Bronchial epithelial cell (primary cell): Measurements from ENCODE around the gene OGFR. TPM values are rescaled to one million over a fixed set of nuclear protein-coding genes. Genes with fewer than 3 reads are reported as not detected.
A peak's percentile ranks its signal among the peaks of the same experiment; 100 is the strongest.

Source experiments
- DNase-seq: peaks from one replicate; pipeline ENCODE4 v3.0.0-alpha.2; 2010; ENCODE audit warnings: low read depth
- FAIRE-seq: peaks from 2 replicates; lab custom pipeline; 2011; peaks lifted over from hg19 to GRCh38; lab: Jason Lieb, UNC
- H3K27me3 ChIP-seq: 2 replicates; pipeline ENCODE4 v1.5.1; 2011; ENCODE audit warnings: low read length; ENCODE audit not compliant: control insufficient read depth, insufficient read depth
- H3K36me3 ChIP-seq: 2 replicates; pipeline ENCODE4 v1.5.1; 2011; ENCODE audit warnings: low read length; ENCODE audit not compliant: control insufficient read depth, insufficient read depth
- H3K4me3 ChIP-seq: 2 replicates; pipeline ENCODE4 v1.5.1; 2011; ENCODE audit warnings: mild to moderate bottlenecking, low read depth, low read length, control low read depth
- CTCF ChIP-seq: IDR thresholded peaks from 2 replicates; pipeline ENCODE4 v1.5.1; 2011; ENCODE audit warnings: mild to moderate bottlenecking, moderate library complexity, low read length, control low read depth, inconsistent platforms; ENCODE audit not compliant: insufficient read depth, severe bottlenecking
- total RNA-seq: library from RNA; depleted of rRNA; stranded (reverse); fragments of >200 nt; gene quantifications from 2 replicates; pipeline ENCODE4 v1.2.1, GENCODE V29; 2014

Gene OGFR
- total RNA-seq, 1 donor from 2014 or later: 16.1 TPM

- Histone ChIP-seq H3K4me3 (no peak overlapping the region), H3K36me3 (no peaks in the 10 kb centered on the region), H3K27me3 (peaks cover 12% of the 10 kb centered on the region)
- TF ChIP-seq CTCF: no peak
- no peak for FAIRE-seq
- DNase-seq: no peak
These were observed 16.8 kb upstream of the OGFR start for GRCh38 chr20:62787866-62788265.

GRCh38 chr20:62788607-62789006 is 16.0 kb upstream of the OGFR start:
- Histone ChIP-seq H3K4me3 (no peak overlapping the region), H3K36me3 (no peaks in the 10 kb centered on the region), H3K27me3 (peaks cover 12% of the 10 kb centered on the region)
- DNase-seq (no peak), FAIRE-seq (no peak)
- no peak for TF ChIP-seq CTCF

- FAIRE-seq: no peak
- no peaks in the 10 kb centered on the region for H3K36me3 ChIP-seq
- H3K4me3 ChIP-seq: no peak overlapping the region
- DNase-seq: no peak
- TF ChIP-seq CTCF: no peak
- H3K27me3 ChIP-seq: peaks cover 10% of the 10 kb centered on the region
These were observed 14.6 kb upstream of the OGFR start for GRCh38 chr20:62790075-62790474.

- DNase-seq: peak; percentile 74
- H3K27me3 ChIP-seq: peaks cover 9% of the 10 kb centered on the region
- FAIRE-seq: no peak
- peak; percentile 95 for TF ChIP-seq CTCF
- H3K4me3 ChIP-seq: no peak overlapping the region
- no peaks in the 10 kb centered on the region for H3K36me3 ChIP-seq
These were observed 13.1 kb upstream of the OGFR start for GRCh38 chr20:62791301-62792181.

- no peak for TF ChIP-seq CTCF
- Histone ChIP-seq H3K4me3 (no peak overlapping the region), H3K27me3 (peaks cover 9% of the 10 kb centered on the region), H3K36me3 (no peaks in the 10 kb centered on the region)
- DNase-seq: peak; percentile 50
- FAIRE-seq: no peak
These were observed 12.3 kb upstream of the OGFR start for GRCh38 chr20:62792182-62792939.
